ENCODE measurements around the gene IL21R. TPM values are rescaled to one million over a fixed set of nuclear protein-coding genes. Genes with fewer than 3 reads are reported as not detected.

Gene IL21R
- polyA plus RNA-seq (2012; ENCODE audit: low read depth, missing spikeins): 39.6 TPM

DNA sequence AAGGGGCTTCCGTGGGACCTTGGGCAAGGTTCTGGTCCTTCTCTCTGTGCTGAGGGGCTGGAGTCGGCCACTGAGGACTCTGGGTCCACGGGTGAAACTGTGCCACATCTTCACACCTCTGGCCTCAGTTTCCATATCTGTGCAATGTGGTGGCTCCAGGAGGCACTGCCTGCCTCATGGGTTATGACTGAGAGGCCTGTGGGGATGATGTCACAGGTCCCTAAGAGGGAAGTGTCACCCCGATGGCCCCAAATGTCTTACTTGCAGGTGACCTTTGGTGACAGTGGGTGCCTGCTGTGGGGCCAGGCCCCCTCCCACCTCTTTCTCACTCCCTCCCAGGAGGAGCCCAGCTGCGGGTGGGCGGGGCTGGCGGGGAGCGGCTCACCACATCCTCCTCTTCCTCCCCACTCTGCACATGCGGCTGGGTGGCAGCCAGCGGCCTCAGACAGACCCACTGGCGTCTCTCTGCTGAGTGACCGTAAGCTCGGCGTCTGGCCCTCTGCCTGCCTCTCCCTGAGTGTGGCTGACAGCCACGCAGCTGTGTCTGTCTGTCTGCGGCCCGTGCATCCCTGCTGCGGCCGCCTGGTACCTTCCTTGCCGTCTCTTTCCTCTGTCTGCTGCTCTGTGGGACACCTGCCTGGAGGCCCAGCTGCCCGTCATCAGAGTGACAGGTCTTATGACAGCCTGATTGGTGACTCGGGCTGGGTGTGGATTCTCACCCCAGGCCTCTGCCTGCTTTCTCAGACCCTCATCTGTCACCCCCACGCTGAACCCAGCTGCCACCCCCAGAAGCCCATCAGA lies at the start of gene IL21R:
TSS of gene IL21R (plus strand) at position 407 of the 801 bp plus-strand sequence. CDS start 27,898 bp downstream, outside the sequence.
- DNase-seq (ENCODE audit: insufficient read length, low spot score): peak; percentile 44
- TF ChIP-seq PAX5 (IDR thresholded peaks at IDR 0.05; ENCODE audit: insufficient read depth, low read length, severe bottlenecking) (no peak), POLR2A (IDR thresholded peaks at IDR 0.05; ENCODE audit: low read depth, low read length) (peak; percentile 94), POU2F2 (IDR thresholded peaks at IDR 0.05; ENCODE audit: low read depth, low read length) (peak; percentile 52), POLR2AphosphoS5 (IDR thresholded peaks at IDR 0.05; ENCODE audit: low read depth, low read length) (peak; percentile 94), TAF1 (IDR thresholded peaks at IDR 0.05; ENCODE audit: low read depth, low read length) (peak; percentile 65), SPI1 (IDR thresholded peaks at IDR 0.05; ENCODE audit: low read depth, low read length) (peak; percentile 71)
- FAIRE-seq: peak; percentile 97

DNA sequence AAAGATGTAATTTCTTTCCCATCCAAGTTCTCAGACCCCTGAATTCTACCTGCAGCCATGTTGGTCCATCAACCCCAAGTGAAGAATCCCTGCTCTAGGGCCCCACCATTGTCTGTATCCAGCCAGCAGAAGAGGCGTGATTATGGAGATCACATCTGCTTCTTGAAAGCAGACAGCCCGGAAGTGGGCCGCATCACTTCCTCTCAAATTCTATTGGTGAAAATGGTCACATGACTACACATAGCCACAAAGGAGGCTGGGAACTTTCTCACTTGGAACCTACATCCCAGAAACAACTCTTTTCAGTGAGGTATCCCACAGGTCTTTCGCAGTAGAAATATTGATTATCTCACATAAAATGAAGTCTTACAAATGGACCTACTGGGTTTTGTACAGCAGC lies 48.1 kb upstream of the IL21R start:
- DNase-seq (ENCODE audit: insufficient read length, low spot score) (no peak), FAIRE-seq (no peak)
- no peak for TF ChIP-seq SPI1 (IDR thresholded peaks at IDR 0.05; ENCODE audit: low read depth, low read length)
- TF ChIP-seq POU2F2 (IDR thresholded peaks at IDR 0.05; ENCODE audit: low read depth, low read length): no peak
- TF ChIP-seq TAF1 (IDR thresholded peaks at IDR 0.05; ENCODE audit: low read depth, low read length): no peak
- TF ChIP-seq PAX5 (IDR thresholded peaks at IDR 0.05; ENCODE audit: insufficient read depth, low read length, severe bottlenecking): no peak
- no peak for TF ChIP-seq POLR2AphosphoS5 (IDR thresholded peaks at IDR 0.05; ENCODE audit: low read depth, low read length)
- TF ChIP-seq POLR2A (IDR thresholded peaks at IDR 0.05; ENCODE audit: low read depth, low read length): no peak

DNA sequence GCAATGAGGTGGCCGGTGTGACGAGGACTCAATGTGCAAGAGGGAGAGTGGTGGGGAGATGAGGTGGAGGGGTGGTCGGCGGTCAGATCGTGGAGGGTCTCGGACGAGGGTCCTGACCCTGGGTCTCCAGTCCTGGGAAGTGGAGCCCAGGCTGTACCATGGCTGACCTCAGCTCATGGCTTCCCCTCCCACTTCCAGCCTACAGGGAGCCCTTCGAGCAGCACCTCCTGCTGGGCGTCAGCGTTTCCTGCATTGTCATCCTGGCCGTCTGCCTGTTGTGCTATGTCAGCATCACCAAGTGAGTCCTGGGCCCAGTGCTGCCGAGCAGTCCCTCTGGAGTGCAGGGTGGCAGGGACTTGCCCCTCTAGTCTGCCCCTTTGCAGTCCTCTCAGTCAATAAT lies 46.4 kb upstream of the IL21R start:
- FAIRE-seq: no peak
- TF ChIP-seq POLR2AphosphoS5 (IDR thresholded peaks at IDR 0.05; ENCODE audit: low read depth, low read length) (0 out of 2 replicates have a peak, but pooled peaks have one; percentile 14), SPI1 (IDR thresholded peaks at IDR 0.05; ENCODE audit: low read depth, low read length) (no peak)
- no peak for DNase-seq (ENCODE audit: insufficient read length, low spot score)

DNA sequence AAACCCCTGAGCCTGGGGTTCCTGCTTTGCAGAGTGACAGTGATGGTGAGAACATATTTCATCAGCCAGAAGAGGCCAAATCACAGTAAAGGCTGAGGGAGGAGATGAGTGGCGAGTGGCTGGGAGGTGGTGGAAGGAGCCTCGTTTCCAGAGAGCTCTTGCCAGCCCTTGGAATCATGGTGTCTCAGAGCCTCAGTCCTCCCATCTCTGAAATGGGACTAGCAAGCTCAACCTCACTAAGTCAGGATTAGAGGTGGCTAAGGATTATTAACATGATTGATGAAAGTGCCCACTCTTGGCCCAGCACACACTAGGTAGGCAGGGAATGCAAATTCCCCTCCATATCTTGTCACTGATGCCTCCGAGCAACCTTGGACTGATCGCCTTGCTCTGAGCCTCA lies 45.2 kb upstream of the IL21R start:
- no peak for FAIRE-seq
- TF ChIP-seq TAF1 (IDR thresholded peaks at IDR 0.05; ENCODE audit: low read depth, low read length) (no peak), POU2F2 (IDR thresholded peaks at IDR 0.05; ENCODE audit: low read depth, low read length) (no peak), POLR2AphosphoS5 (IDR thresholded peaks at IDR 0.05; ENCODE audit: low read depth, low read length) (no peak), PAX5 (IDR thresholded peaks at IDR 0.05; ENCODE audit: insufficient read depth, low read length, severe bottlenecking) (no peak), SPI1 (IDR thresholded peaks at IDR 0.05; ENCODE audit: low read depth, low read length) (no peak)

DNA sequence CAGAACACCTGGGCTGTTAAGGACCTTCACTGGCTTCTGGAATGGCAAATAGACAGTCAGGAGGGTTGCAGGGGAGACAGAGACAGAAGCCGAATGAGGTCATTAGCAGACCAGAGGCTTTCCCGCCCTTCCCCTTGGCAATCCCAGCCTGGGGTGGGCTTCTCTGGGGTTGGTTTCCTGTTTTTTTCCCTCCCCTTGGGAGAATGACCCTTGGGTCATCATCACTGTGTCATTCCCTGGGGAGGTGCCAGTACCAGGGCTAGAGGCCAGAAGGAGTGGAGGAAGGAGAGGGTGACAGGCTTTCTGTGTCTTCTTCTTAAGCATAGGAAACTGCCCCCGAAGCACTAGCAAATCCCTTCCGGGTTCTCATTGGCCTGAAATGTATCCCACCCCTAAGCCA lies 42.9 kb upstream of the IL21R start:
- FAIRE-seq (no peak), DNase-seq (ENCODE audit: insufficient read length, low spot score) (no peak)

More for the DNA sequence above, 45.2 kb upstream of the IL21R start:
- DNase-seq (ENCODE audit: insufficient read length, low spot score): no peak

DNA sequence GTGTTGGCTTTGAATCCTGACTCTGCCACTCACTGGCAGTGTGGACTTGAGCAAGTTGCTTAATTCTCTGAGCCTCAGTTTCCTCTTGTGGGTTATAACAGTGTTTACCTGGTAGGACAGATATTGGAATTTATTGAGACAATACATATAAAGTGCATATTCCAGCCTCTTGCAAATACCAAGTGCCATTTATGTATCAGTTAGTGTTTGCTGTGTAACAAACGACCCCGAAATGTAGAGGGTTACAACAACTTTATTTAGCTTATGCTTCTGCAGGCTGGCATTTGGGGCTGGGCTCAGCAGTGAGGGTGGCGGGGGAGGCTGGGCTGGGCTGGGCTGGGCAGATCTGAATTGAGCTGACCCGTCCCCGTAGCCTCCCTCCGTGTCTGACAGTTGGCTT lies 42.4 kb upstream of the IL21R start:
- FAIRE-seq (no peak), DNase-seq (ENCODE audit: insufficient read length, low spot score) (no peak)
- no peak for TF ChIP-seq POU2F2 (IDR thresholded peaks at IDR 0.05; ENCODE audit: low read depth, low read length)
- TF ChIP-seq POLR2A (IDR thresholded peaks at IDR 0.05; ENCODE audit: low read depth, low read length): no peak
- no peak for TF ChIP-seq POLR2AphosphoS5 (IDR thresholded peaks at IDR 0.05; ENCODE audit: low read depth, low read length)
- no peak for TF ChIP-seq SPI1 (IDR thresholded peaks at IDR 0.05; ENCODE audit: low read depth, low read length)
- no peak for TF ChIP-seq PAX5 (IDR thresholded peaks at IDR 0.05; ENCODE audit: insufficient read depth, low read length, severe bottlenecking)
- no peak for TF ChIP-seq TAF1 (IDR thresholded peaks at IDR 0.05; ENCODE audit: low read depth, low read length)

More for the DNA sequence above, 42.9 kb upstream of the IL21R start:
- TF ChIP-seq POLR2A (IDR thresholded peaks at IDR 0.05; ENCODE audit: low read depth, low read length): no peak
- TF ChIP-seq SPI1 (IDR thresholded peaks at IDR 0.05; ENCODE audit: low read depth, low read length): no peak
- no peak for TF ChIP-seq POU2F2 (IDR thresholded peaks at IDR 0.05; ENCODE audit: low read depth, low read length)
- no peak for TF ChIP-seq PAX5 (IDR thresholded peaks at IDR 0.05; ENCODE audit: insufficient read depth, low read length, severe bottlenecking)
- TF ChIP-seq POLR2AphosphoS5 (IDR thresholded peaks at IDR 0.05; ENCODE audit: low read depth, low read length): no peak
- no peak for TF ChIP-seq TAF1 (IDR thresholded peaks at IDR 0.05; ENCODE audit: low read depth, low read length)

DNA sequence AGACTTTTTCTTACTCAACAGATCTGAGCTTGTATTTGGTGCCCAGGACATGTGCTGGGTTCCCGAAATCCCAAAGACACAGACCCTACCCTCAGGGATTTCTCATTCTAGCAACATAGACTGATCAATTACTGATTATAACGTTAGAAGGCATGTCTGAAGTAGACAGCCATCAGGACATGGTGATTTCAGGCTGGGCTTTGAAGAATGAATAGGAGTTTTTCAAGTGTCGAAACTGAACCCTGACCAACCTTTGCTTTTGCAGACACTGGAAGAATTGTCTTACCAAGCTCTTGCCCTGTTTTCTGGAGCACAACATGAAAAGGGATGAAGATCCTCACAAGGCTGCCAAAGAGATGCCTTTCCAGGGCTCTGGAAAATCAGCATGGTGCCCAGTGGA lies 40.0 kb upstream of the IL21R start:
- no peak for FAIRE-seq

DNA sequence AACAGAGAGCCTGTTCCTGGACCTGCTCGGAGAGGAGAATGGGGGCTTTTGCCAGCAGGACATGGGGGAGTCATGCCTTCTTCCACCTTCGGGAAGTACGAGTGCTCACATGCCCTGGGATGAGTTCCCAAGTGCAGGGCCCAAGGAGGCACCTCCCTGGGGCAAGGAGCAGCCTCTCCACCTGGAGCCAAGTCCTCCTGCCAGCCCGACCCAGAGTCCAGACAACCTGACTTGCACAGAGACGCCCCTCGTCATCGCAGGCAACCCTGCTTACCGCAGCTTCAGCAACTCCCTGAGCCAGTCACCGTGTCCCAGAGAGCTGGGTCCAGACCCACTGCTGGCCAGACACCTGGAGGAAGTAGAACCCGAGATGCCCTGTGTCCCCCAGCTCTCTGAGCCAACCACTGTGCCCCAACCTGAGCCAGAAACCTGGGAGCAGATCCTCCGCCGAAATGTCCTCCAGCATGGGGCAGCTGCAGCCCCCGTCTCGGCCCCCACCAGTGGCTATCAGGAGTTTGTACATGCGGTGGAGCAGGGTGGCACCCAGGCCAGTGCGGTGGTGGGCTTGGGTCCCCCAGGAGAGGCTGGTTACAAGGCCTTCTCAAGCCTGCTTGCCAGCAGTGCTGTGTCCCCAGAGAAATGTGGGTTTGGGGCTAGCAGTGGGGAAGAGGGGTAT lies 39.3 kb upstream of the IL21R start:
- no peak for DNase-seq (ENCODE audit: insufficient read length, low spot score)
- no peak for TF ChIP-seq PAX5 (IDR thresholded peaks at IDR 0.05; ENCODE audit: insufficient read depth, low read length, severe bottlenecking)
- FAIRE-seq: no peak

More for the DNA sequence above, 40.0 kb upstream of the IL21R start:
- DNase-seq (ENCODE audit: insufficient read length, low spot score): no peak
- no peak for TF ChIP-seq POLR2A (IDR thresholded peaks at IDR 0.05; ENCODE audit: low read depth, low read length)
- no peak for TF ChIP-seq POU2F2 (IDR thresholded peaks at IDR 0.05; ENCODE audit: low read depth, low read length)
- no peak for TF ChIP-seq PAX5 (IDR thresholded peaks at IDR 0.05; ENCODE audit: insufficient read depth, low read length, severe bottlenecking)
- no peak for TF ChIP-seq TAF1 (IDR thresholded peaks at IDR 0.05; ENCODE audit: low read depth, low read length)
- no peak for TF ChIP-seq SPI1 (IDR thresholded peaks at IDR 0.05; ENCODE audit: low read depth, low read length)
- TF ChIP-seq POLR2AphosphoS5 (IDR thresholded peaks at IDR 0.05; ENCODE audit: low read depth, low read length): no peak

DNA sequence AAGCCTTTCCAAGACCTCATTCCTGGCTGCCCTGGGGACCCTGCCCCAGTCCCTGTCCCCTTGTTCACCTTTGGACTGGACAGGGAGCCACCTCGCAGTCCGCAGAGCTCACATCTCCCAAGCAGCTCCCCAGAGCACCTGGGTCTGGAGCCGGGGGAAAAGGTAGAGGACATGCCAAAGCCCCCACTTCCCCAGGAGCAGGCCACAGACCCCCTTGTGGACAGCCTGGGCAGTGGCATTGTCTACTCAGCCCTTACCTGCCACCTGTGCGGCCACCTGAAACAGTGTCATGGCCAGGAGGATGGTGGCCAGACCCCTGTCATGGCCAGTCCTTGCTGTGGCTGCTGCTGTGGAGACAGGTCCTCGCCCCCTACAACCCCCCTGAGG lies 38.7 kb upstream of the IL21R start:
- no peak for FAIRE-seq
- no peak for DNase-seq (ENCODE audit: insufficient read length, low spot score)
- TF ChIP-seq POU2F2 (IDR thresholded peaks at IDR 0.05; ENCODE audit: low read depth, low read length) (no peak), POLR2A (IDR thresholded peaks at IDR 0.05; ENCODE audit: low read depth, low read length) (no peak), POLR2AphosphoS5 (IDR thresholded peaks at IDR 0.05; ENCODE audit: low read depth, low read length) (no peak), SPI1 (IDR thresholded peaks at IDR 0.05; ENCODE audit: low read depth, low read length) (no peak), PAX5 (IDR thresholded peaks at IDR 0.05; ENCODE audit: insufficient read depth, low read length, severe bottlenecking) (no peak), TAF1 (IDR thresholded peaks at IDR 0.05; ENCODE audit: low read depth, low read length) (no peak)

Measured in GM12891 (cell line).